ENCODE data around the gene OARD1.

The OARD1 gene

GRCh38 chr6:41037107-41037900, 34.9 kb downstream of the OARD1 start:
- H3K4me3 ChIP-seq = no peak overlapping the region
- H3K27ac ChIP-seq = no peak overlapping the region
- no peak for TF ChIP-seq CTCF (IDR thresholded peaks at IDR 0.05)
- DNase-seq (ENCODE audit: low spot score) = no peak

GRCh38 chr6:41036601-41037000, 35.6 kb downstream of the OARD1 start:
- Histone ChIP-seq H3K4me3 (no peak overlapping the region), H3K27ac (no peak overlapping the region)
- no peak for TF ChIP-seq CTCF (IDR thresholded peaks at IDR 0.05)
- DNase-seq (ENCODE audit: low spot score) = no peak

- no peak for DNase-seq (ENCODE audit: low spot score)
- TF ChIP-seq CTCF (IDR thresholded peaks at IDR 0.05) = no peak
- Histone ChIP-seq H3K4me3 (no peak overlapping the region), H3K27ac (no peak overlapping the region)
Observed at GRCh38 chr6:41036186-41036585, 36.0 kb downstream of the OARD1 start.

- Histone ChIP-seq H3K27ac (no peak overlapping the region), H3K4me3 (no peak overlapping the region)
- DNase-seq (ENCODE audit: low spot score) = no peak
- no peak for TF ChIP-seq CTCF (IDR thresholded peaks at IDR 0.05)
Observed at GRCh38 chr6:41033776-41034175, 38.4 kb downstream of the OARD1 start.

DNA sequence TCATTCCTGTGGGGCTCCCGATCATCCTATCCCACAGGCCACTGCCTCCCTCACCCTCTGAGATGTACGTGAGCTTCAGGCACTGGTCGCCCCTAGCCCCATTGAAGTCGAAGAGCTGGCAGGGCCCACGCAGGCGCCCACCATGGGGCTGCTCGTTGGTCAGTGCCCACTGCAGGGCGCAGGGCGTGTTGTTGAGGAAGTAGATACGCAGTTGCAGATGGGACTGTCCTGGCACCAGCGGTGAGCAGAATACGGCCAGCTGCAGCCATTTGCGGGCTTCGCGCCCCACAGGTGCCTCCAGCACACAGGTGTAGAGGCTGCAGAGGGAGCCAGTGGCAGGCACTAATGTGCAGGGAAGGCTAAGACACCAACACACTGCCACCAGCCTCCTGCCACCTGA, 39.3 kb downstream of the OARD1 start:
- DNase-seq (ENCODE audit: low spot score) = no peak
- Histone ChIP-seq H3K27ac (no peak overlapping the region), H3K4me3 (no peak overlapping the region)
- TF ChIP-seq CTCF (IDR thresholded peaks at IDR 0.05) = no peak

- Histone ChIP-seq H3K4me3 (peak overlapping the region; percentile 68), H3K27ac (no peak overlapping the region)
- no peak for TF ChIP-seq CTCF (IDR thresholded peaks at IDR 0.05)
- no peak for DNase-seq (ENCODE audit: low spot score)
Observed at GRCh38 chr6:41028561-41029412, 43.4 kb downstream of the OARD1 start.
